BLaER1 (cell line): ENCODE data around the gene GYPC.

Source experiments
- H3K27ac ChIP-seq: shearing (Covaris generic); formaldehyde crosslinking; 2 replicates; pipeline ENCODE4 v1.8.1; 2022
- H3K27me3 ChIP-seq: shearing (Covaris generic); formaldehyde crosslinking; 2 replicates; pipeline ENCODE4 v1.8.1; 2022
- H3K36me3 ChIP-seq: shearing (Covaris generic); formaldehyde crosslinking; 2 replicates; pipeline ENCODE4 v1.8.1; 2022
- H3K4me1 ChIP-seq: shearing (Covaris generic); formaldehyde crosslinking; 2 replicates; pipeline ENCODE4 v1.8.1; 2022
- H3K4me2 ChIP-seq: shearing (Covaris generic); formaldehyde crosslinking; 2 replicates; pipeline ENCODE4 v1.8.1; 2022
- H3K4me3 ChIP-seq: shearing (Covaris generic); formaldehyde crosslinking; 2 replicates; pipeline ENCODE4 v1.8.1; 2022
- H3K9ac ChIP-seq: shearing (Covaris generic); formaldehyde crosslinking; 2 replicates; pipeline ENCODE4 v1.8.1; 2022
- H3K9me3 ChIP-seq: shearing (Covaris generic); formaldehyde crosslinking; 2 replicates; pipeline ENCODE4 v1.8.1; 2022
- H4K20me1 ChIP-seq: shearing (Covaris generic); formaldehyde crosslinking; 2 replicates; pipeline ENCODE4 v1.8.1; 2022
- Cebpa-rat ChIP-seq: shearing (Covaris generic); IDR thresholded peaks from 2 replicates; pipeline ENCODE4 v1.8.1; 2022

GYPC gene

DNA sequence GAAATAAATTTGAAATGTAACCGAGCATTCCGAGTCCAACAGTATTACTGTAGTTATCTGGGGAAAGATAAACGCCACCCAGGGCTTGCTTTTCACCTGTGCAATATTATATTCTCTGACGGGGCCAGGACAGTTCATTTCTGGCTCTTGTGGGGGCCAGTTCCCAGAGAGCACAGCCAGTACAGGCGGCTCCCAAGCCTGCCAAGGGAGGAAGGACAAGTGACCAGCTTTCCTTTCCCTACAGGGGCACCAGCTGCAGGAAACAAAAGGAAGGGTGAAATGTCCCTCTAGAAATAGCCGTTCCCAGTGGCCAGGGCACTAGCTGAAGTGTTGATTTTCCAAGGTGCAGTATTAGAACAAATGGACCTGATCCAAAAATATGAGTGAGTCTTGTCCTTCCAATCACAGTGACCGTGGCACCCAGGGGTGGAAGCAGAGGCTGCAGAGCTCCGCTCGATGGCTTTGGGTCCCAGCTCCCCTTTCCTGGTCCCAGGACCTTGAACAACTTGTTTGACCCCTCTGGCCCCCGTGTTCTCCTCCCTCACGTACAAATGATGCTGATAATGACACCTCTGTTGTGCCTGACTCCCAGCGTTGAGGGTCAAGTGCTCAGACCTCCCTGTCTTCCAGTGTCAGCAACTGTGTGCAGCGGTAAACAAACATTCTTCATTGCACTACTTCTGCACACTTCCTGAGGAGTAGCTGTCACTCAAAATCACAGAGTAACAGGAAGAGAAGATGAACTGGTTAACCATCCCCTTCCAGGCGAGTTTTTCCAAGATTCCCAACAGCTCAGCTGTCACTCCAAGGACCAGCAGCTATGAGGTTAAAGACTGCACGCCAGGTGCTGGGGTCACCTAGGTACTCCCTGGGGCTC is 40.9 kb downstream of the GYPC start:
- Histone ChIP-seq H4K20me1 (peaks cover 58% of the 10 kb centered on the region), H3K27me3 (no peaks in the 10 kb centered on the region), H3K36me3 (peaks cover 89% of the 10 kb centered on the region), H3K9ac (no peak overlapping the region), H3K9me3 (0 out of 2 replicates have a peak, but pooled peaks cover 7% of the 10 kb centered on the region), H3K4me3 (no peak overlapping the region), H3K4me2 (no peak overlapping the region), H3K27ac (no peak overlapping the region), H3K4me1 (peaks cover 7% of the 10 kb centered on the region; the same call in 1 of the 2 replicates)
- no peak for TF ChIP-seq Cebpa-rat

DNA sequence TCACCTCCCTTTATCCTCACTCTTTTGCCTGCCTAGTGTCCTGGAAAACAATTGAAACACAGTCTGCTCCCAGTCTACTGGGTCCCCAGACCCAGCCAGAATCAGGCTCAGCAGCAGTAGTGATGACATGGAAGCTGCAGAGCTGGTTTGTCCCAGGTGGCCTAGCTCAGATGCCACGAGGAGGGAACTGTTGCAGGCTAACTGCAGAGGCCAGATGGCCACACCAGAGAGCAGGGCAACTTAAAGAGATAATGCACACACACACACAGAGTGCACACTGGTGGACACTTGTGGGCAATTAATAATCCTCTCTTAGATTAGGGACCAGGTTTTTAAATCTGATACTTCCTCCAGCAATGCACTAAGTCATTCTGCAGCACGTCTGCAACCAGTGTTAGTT is 42.4 kb downstream of the GYPC start:
- Histone ChIP-seq H3K36me3 (peaks cover 74% of the 10 kb centered on the region), H3K27ac (no peak overlapping the region)
- no peak for TF ChIP-seq Cebpa-rat

DNA sequence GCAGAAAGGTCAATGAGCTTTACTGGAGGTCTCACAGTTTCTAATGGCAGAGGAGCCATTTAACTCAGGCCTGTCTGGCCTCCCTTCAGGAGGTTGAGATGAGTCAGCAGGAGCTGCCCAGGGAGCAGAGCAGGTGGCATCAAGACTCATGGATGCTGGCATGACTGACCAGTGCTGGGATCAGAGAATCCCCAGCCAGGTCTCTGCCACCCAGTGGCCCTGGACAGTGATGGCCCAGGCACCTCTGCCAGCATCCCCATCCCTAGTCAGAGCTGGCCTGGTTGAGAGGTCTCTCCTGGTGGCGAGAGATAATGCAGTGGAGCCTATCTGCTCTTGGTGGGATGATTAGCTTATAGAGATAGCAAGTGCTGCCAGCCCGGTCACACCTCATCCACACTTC is 43.1 kb downstream of the GYPC start:
- no peak for TF ChIP-seq Cebpa-rat
- Histone ChIP-seq H3K27ac (no peak overlapping the region), H3K36me3 (peaks cover 67% of the 10 kb centered on the region), H3K9me3 (no peaks in the 10 kb centered on the region), H3K27me3 (no peaks in the 10 kb centered on the region), H3K4me1 (peaks cover 1% of the 10 kb centered on the region; the same call in 1 of the 2 replicates), H4K20me1 (peaks cover 44% of the 10 kb centered on the region), H3K9ac (no peak overlapping the region), H3K4me2 (no peak overlapping the region), H3K4me3 (no peak overlapping the region)

More for the DNA sequence above, 42.4 kb downstream of the GYPC start:
- H3K9me3 ChIP-seq, result no peaks in the 10 kb centered on the region
- H3K27me3 ChIP-seq, result no peaks in the 10 kb centered on the region
- H3K9ac ChIP-seq, result no peak overlapping the region
- no peak overlapping the region for H3K4me2 ChIP-seq
- H3K4me3 ChIP-seq, result no peak overlapping the region
- peaks cover 49% of the 10 kb centered on the region for H4K20me1 ChIP-seq
- no peaks in the 10 kb centered on the region for H3K4me1 ChIP-seq

DNA sequence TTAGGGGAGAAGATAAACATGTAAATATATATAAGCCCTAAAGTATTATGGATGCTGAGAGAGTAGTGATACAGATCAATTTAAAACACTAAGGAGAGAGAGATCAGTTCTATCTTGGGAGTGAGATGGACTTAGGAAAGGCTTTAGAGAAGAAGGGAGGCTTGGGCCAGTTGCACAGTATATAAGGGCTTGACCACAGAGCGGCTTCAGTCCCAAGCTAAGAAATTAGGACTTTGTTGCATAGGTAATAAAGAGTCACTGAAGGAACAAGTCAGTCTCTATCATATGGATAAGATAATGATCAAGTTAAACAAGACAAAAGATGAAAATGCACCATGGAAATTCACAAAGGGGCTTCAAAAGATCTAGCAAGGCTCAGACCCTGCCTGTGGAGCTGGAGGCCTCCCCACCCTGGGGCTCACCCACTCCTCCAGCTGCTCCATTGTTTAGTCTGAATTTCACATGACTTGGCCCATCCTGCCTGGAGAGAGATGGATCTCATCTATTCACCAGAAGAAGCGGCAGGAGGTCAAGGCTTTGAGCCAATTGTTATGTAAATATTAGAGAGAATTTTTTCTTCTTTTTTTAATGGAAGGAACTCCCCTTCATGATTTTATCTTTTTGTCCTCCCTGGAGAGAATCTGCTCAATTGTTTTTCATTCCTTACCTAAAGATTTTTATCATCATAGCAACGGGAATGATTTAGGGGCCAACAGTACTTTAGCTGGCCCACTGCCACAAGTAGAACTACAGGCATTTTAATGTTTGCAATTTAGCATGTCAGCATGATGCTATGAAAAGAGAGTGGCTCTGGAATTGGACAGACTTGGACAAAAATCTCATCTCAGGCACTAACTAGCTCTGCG is 44.0 kb downstream of the GYPC start:
- Histone ChIP-seq H3K9ac (no peak overlapping the region), H3K27ac (no peak overlapping the region), H3K36me3 (peaks cover 59% of the 10 kb centered on the region), H3K4me2 (no peak overlapping the region), H3K9me3 (no peaks in the 10 kb centered on the region), H4K20me1 (peaks cover 41% of the 10 kb centered on the region), H3K4me3 (no peak overlapping the region), H3K4me1 (peaks cover 11% of the 10 kb centered on the region), H3K27me3 (no peaks in the 10 kb centered on the region)
- no peak for TF ChIP-seq Cebpa-rat

DNA sequence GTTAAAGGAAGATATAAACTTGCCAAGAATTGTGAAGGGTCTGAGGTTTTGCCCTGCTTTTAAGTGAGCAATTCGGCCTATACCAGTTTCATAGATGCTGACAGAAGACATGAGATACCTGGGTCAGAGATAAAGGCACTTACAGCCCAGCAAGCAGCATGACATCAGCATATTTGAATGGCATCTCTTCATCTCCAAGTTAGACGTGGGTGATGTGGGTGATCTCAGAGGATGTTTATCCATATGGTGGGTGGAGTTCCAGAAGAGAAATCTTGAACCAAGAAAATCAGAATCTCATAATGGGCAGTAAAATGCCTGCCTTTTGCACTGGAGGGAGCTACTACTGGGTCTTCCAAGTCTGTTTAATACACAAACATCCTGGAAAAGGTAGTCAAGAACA is 44.7 kb downstream of the GYPC start:
- Histone ChIP-seq H3K27ac (no peak overlapping the region), H4K20me1 (peaks cover 34% of the 10 kb centered on the region), H3K36me3 (peaks cover 52% of the 10 kb centered on the region), H3K9me3 (no peaks in the 10 kb centered on the region), H3K4me1 (peaks cover 15% of the 10 kb centered on the region), H3K9ac (no peak overlapping the region), H3K4me3 (no peak overlapping the region), H3K4me2 (no peak overlapping the region), H3K27me3 (no peaks in the 10 kb centered on the region)
- TF ChIP-seq Cebpa-rat, result no peak

DNA sequence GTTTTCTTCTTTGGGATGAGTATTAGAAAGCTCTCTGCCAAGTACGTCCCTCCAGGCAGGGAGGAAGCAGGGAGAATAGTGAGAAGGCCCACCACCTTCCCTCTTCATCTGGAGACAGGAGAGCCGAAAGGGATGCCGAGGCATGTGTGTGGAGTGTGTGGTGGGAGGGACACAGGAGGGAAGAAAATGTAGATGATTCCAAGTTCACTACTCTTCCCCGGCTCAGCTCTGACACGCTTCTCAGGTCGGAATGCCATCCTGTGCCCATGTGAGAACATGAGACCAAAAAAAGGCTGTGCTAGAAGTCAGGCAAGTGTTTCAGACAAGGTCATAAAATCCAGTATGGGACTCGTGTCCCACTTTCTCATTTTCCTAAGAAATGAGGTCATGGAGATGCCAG is 47.4 kb downstream of the GYPC start:
- no peaks in the 10 kb centered on the region for H3K9me3 ChIP-seq
- no peak overlapping the region for H3K4me2 ChIP-seq
- H3K9ac ChIP-seq, result no peak overlapping the region
- H3K36me3 ChIP-seq, result peaks cover 26% of the 10 kb centered on the region
- H3K27me3 ChIP-seq, result no peaks in the 10 kb centered on the region
- no peak overlapping the region for H3K4me3 ChIP-seq
- peaks cover 9% of the 10 kb centered on the region for H4K20me1 ChIP-seq
- no peak overlapping the region for H3K27ac ChIP-seq
- no peak for TF ChIP-seq Cebpa-rat
- peaks cover 28% of the 10 kb centered on the region for H3K4me1 ChIP-seq

DNA sequence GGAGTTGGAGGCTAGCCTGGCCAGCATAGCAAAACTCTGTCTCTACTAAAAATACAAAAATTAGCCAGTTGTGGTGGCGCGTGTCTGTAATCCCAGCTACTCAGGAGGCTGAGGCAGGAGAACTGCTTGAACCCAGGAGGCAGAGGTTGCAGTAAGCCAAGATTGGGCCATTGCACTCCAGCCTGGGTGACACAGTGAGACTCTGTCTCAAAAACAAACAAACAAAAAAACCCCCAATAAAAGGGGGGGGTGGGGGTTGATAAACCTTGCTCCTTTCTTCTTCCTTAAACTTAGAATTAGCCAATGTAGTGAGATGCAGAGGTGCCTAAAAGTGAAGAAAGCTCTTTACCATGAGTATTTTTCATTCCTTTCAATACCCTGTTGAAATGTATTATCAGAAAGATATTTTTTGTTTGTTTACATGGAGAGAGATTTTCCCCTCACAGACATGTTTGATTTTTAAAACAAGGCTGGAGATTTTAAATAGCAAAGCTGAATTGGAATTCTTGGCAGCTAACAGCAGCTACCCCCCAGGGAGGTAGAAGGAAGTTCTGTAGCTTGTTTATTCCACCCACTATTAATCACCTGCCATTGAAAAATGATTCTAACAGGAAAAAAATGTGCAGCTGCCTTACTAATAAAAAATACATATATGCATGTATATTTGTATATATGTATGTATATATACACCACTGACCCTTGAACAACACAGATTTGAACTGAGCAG is 48.6 kb downstream of the GYPC start:
- H3K4me2 ChIP-seq, result peak overlapping the region; percentile 43
- peaks cover 14% of the 10 kb centered on the region for H3K36me3 ChIP-seq
- no peak overlapping the region for H3K27ac ChIP-seq
- H3K9ac ChIP-seq, result no peak overlapping the region
- H4K20me1 ChIP-seq, result no peaks in the 10 kb centered on the region
- no peak overlapping the region for H3K4me3 ChIP-seq
- no peaks in the 10 kb centered on the region for H3K9me3 ChIP-seq
- H3K4me1 ChIP-seq, result peaks cover 31% of the 10 kb centered on the region
- no peaks in the 10 kb centered on the region for H3K27me3 ChIP-seq
- no peak for TF ChIP-seq Cebpa-rat

DNA sequence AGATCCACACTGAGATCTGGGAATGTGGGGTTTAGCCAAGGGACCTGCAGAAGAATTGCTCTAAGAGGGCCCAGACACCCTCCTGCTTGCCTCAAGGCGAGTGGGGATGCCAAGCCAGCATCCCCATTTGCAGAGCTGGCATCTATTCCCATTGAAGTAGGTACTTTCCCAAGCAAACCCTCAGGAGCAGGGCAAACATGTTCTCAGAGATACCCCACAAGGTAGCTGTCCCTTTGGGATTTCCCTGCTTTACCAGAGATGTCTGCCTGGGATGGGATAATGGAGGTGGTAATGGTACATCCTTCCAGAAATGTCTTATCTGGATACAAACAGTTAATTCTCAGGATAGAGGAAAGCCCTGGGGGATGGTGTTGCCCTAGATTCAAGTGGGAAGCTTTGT is 51.2 kb downstream of the GYPC start:
- H3K4me2 ChIP-seq, result 0 out of 2 replicates have a peak overlapping the region, but pooled peaks have one; percentile 47
- no peak overlapping the region for H3K27ac ChIP-seq
- no peak overlapping the region for H3K9ac ChIP-seq
- H3K27me3 ChIP-seq, result no peaks in the 10 kb centered on the region
- no peaks in the 10 kb centered on the region for H4K20me1 ChIP-seq
- no peaks in the 10 kb centered on the region for H3K9me3 ChIP-seq
- H3K4me3 ChIP-seq, result no peak overlapping the region
- H3K4me1 ChIP-seq, result peaks cover 36% of the 10 kb centered on the region
- no peaks in the 10 kb centered on the region for H3K36me3 ChIP-seq
- TF ChIP-seq Cebpa-rat, result no peak

DNA sequence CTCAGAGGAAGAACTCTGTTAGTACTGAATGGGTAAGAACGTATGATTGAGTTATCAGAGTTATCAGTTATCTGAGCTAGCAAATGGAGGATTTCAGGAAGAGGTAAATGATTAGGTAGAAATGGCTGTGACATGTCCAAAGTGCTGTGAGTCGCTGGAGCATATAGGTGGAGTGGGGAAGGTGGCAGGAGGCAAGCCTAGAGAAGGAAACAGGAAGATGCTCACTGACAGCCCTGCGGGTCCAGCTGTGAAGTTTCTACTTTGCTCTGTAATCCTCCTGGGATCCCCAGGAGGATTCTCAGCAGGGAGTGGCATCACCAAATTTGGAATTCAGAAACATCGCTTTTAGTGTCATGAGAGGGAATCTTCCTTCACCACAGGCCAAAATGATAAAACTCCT is 52.0 kb downstream of the GYPC start:
- TF ChIP-seq Cebpa-rat, result no peak
- Histone ChIP-seq H3K36me3 (no peaks in the 10 kb centered on the region), H4K20me1 (no peaks in the 10 kb centered on the region), H3K4me1 (peaks cover 36% of the 10 kb centered on the region), H3K9me3 (no peaks in the 10 kb centered on the region), H3K4me2 (peak overlapping the region; percentile 47), H3K27me3 (no peaks in the 10 kb centered on the region), H3K4me3 (no peak overlapping the region), H3K27ac (no peak overlapping the region), H3K9ac (no peak overlapping the region)
